DOHH2 (cell line): ENCODE data around the gene LRRC42.

Experiments used
- EZH2phosphoT487 ChIP-seq: fragments of 200-600 bp; sonication (generic); IDR thresholded peaks from 2 replicates; pipeline ENCODE4 v1.6.1; 2017; ENCODE audit warnings: borderline replicate concordance, mild to moderate bottlenecking, antibody characterized with exemption, low read length, moderate library complexity, mixed read lengths
- TF ChIP-seq, protein P1 (sequence below): fragments of 200-600 bp; sonication (generic); IDR thresholded peaks from one replicate; pipeline ENCODE4 v1.5.1; 2014; ENCODE audit warnings: antibody characterized with exemption, mild to moderate bottlenecking, low read depth, low read length; ENCODE audit not compliant: poor library complexity, severe bottlenecking

DNA sequence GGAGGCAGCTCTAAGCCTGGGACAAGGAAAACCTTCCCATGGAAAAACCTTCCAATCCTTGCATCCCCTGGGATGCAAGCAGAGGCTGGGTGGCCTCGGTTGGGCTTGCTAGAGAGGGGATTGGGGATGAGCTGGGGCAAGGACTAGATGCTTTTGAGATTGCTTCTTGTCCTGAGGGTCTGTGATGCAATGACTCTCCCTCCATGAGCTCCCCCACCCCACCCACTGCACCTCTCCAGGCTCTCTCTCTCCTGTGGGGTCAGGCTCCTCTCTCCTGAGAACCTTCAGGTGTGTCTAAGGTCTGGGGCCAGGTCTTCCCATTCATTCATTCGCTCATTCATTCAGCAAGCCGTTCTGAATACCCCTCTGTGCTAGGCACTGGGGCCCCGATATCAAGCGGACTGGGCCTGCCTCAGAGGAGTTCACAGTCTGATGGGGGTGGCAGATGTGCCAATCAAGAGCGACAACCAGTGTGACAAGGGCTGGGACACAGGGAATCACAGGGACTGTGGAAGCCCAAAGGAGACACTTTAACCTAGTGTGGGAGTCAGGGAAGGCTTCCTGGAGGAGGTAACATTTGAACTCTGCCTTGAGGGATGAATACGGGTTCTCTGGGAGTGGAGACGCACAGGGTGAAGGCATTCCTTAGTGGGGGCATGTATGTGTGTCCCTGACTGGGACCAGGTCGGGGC is 65.3 kb downstream of the LRRC42 start:
- TF ChIP-seq, protein P1, sequence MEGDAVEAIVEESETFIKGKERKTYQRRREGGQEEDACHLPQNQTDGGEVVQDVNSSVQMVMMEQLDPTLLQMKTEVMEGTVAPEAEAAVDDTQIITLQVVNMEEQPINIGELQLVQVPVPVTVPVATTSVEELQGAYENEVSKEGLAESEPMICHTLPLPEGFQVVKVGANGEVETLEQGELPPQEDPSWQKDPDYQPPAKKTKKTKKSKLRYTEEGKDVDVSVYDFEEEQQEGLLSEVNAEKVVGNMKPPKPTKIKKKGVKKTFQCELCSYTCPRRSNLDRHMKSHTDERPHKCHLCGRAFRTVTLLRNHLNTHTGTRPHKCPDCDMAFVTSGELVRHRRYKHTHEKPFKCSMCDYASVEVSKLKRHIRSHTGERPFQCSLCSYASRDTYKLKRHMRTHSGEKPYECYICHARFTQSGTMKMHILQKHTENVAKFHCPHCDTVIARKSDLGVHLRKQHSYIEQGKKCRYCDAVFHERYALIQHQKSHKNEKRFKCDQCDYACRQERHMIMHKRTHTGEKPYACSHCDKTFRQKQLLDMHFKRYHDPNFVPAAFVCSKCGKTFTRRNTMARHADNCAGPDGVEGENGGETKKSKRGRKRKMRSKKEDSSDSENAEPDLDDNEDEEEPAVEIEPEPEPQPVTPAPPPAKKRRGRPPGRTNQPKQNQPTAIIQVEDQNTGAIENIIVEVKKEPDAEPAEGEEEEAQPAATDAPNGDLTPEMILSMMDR, result no peak
- TF ChIP-seq EZH2phosphoT487, result no peak
